Stimulated activated CD8-positive, alpha-beta memory T cell treated with anti-CD3 and anti-CD28 coated beads, Interleukin-12 subunit alpha, Interleukin-12 subunit beta, amount 100 ng/mL, for 1 hour (primary cell): ENCODE measurements around the gene MIS18BP1.
A peak's percentile ranks its signal among the peaks of the same experiment; 100 is the strongest.
"Not testable (repeated sequence)": the region's sequence is repeated elsewhere in the genome, so short reads cannot be mapped to it uniquely, and the experiment has no call there.

Experiments used
- DNase-seq: peaks from one replicate; pipeline ENCODE4 v3.0.0-alpha.2; 2020; ENCODE audit warnings: low read depth

Gene MIS18BP1

GRCh38 chr14:45253070-45253753 lies at the start of gene MIS18BP1:
Gene MIS18BP1, minus strand, starts transcription at chr14:45253202. Its CDS starts 5,916 bp downstream, at chr14:45247286.
- DNase-seq, result peak; percentile 89

GRCh38 chr14:45298423-45299117 lies 45.6 kb upstream of the MIS18BP1 start:
- no peak for DNase-seq

GRCh38 chr14:45294796-45295195 lies 41.8 kb upstream of the MIS18BP1 start:
- not testable (repeated sequence) for DNase-seq

GRCh38 chr14:45290547-45290946 lies 37.5 kb upstream of the MIS18BP1 start:
- no peak for DNase-seq

- no peak for DNase-seq
These were observed 34.6 kb upstream of the MIS18BP1 start for GRCh38 chr14:45287610-45288009.

GRCh38 chr14:45284802-45285201 lies 31.8 kb upstream of the MIS18BP1 start:
- DNase-seq, result no peak

- not testable (repeated sequence) for DNase-seq
These were observed 28.9 kb upstream of the MIS18BP1 start for GRCh38 chr14:45281731-45282400.

GRCh38 chr14:45271858-45272537 lies 19.0 kb upstream of the MIS18BP1 start:
- DNase-seq, result no peak

GRCh38 chr14:45270031-45270430 lies 17.0 kb upstream of the MIS18BP1 start:
- DNase-seq, result no peak

- no peak for DNase-seq
These were observed 14.1 kb upstream of the MIS18BP1 start for GRCh38 chr14:45267071-45267470.

- DNase-seq, result no peak
These were observed 9.6 kb upstream of the MIS18BP1 start for GRCh38 chr14:45262637-45263036.

GRCh38 chr14:45261209-45261608 lies 8.2 kb upstream of the MIS18BP1 start:
- no peak for DNase-seq

GRCh38 chr14:45258805-45259204 lies 5.8 kb upstream of the MIS18BP1 start:
- no peak for DNase-seq

GRCh38 chr14:45258073-45258472 lies 5.1 kb upstream of the MIS18BP1 start:
- no peak for DNase-seq

GRCh38 chr14:45254771-45255170 lies 1.8 kb upstream of the MIS18BP1 start:
- DNase-seq, result no peak

- no peak for DNase-seq
These were observed 830 bp upstream of the MIS18BP1 start for GRCh38 chr14:45253754-45254310.

GRCh38 chr14:45252366-45253069 lies 484 bp downstream of the MIS18BP1 start:
- DNase-seq, result no peak

- no peak for DNase-seq
These were observed 1.1 kb downstream of the MIS18BP1 start for GRCh38 chr14:45251912-45252311.

- DNase-seq, result no peak
These were observed 3.0 kb downstream of the MIS18BP1 start for GRCh38 chr14:45249856-45250575.

- no peak for DNase-seq
These were observed 5.6 kb downstream of the MIS18BP1 start for GRCh38 chr14:45247427-45247826.

GRCh38 chr14:45246691-45247090 lies 6.3 kb downstream of the MIS18BP1 start:
- no peak for DNase-seq
